ENCODE results near the gene CYTIP. TPM values are rescaled to one million over a fixed set of nuclear protein-coding genes. Genes with fewer than 3 reads are reported as not detected.
"Not testable (repeated sequence)": the region's sequence is repeated elsewhere in the genome, so short reads cannot be mapped to it uniquely, and the experiment has no call there.

The CYTIP gene
- total RNA-seq, 1 donor from 2014 or later, result 0.54 TPM

- Histone ChIP-seq H2AFZ (replicated peaks) (no peak overlapping the region), H4K20me1 (ENCODE audit: low read depth) (no peaks in the 10 kb centered on the region), H3K79me2 (ENCODE audit: low read depth) (no peaks in the 10 kb centered on the region), H3K4me2 (no peak overlapping the region), H3K36me3 (no peaks in the 10 kb centered on the region), H3K9ac (no peak overlapping the region), H3K27ac (no peak overlapping the region), H3K4me1 (no peaks in the 10 kb centered on the region), H3K4me3 (no peak overlapping the region), H3K27me3 (no peaks in the 10 kb centered on the region), H3F3A (ENCODE audit: low read depth) (no peaks in the 10 kb centered on the region), H3K9me3 (ENCODE audit: low read depth) (no peaks in the 10 kb centered on the region)
- Mint-ChIP-seq H3K27ac (no peak overlapping the region), H3K4me3 (no peak overlapping the region), H3K4me1 (no peaks in the 10 kb centered on the region), H3K27me3 (ENCODE audit: insufficient read depth, low read depth) (no peaks in the 10 kb centered on the region), H3K36me3 (no peaks in the 10 kb centered on the region), H3K9me3 (peaks cover 5% of the 10 kb centered on the region)
- TF ChIP-seq CTCF (IDR thresholded peaks at IDR 0.05), result no peak
- no peak for TF ChIP-seq EZH2 (IDR thresholded peaks at IDR 0.05)
- TF ChIP-seq EZH2phosphoT487 (IDR thresholded peaks at IDR 0.05), result no peak
- no peak for DNase-seq (ENCODE audit: low spot score)
Measured at GRCh38 chr2:157404363-157404762, 39.5 kb downstream of the CYTIP start.

- peak; percentile 3 for DNase-seq (ENCODE audit: low spot score)
- H3K4me3 ChIP-seq; H3K9ac ChIP-seq; H3K27me3 Mint-ChIP-seq (ENCODE audit: insufficient read depth, low read depth); H3K36me3 ChIP-seq; H3K9me3 Mint-ChIP-seq; H3K27ac Mint-ChIP-seq; H3K27me3 ChIP-seq; H3K9me3 ChIP-seq (ENCODE audit: low read depth); H3K36me3 Mint-ChIP-seq; H3K79me2 ChIP-seq (ENCODE audit: low read depth); H3K4me1 ChIP-seq; H3F3A ChIP-seq (ENCODE audit: low read depth); H3K4me3 Mint-ChIP-seq; H3K27ac ChIP-seq; H3K4me1 Mint-ChIP-seq; H4K20me1 ChIP-seq (ENCODE audit: low read depth); H3K4me2 ChIP-seq: not testable (repeated sequence)
- peak overlapping the region; percentile 34 for H2AFZ ChIP-seq (replicated peaks)
Measured at GRCh38 chr2:157402801-157403485, 40.9 kb downstream of the CYTIP start.

- H3K4me1 Mint-ChIP-seq, result no peaks in the 10 kb centered on the region
- Histone ChIP-seq H3K4me3 (no peak overlapping the region), H3K4me1 (no peaks in the 10 kb centered on the region), H3K27me3 (no peaks in the 10 kb centered on the region), H3K36me3 (no peaks in the 10 kb centered on the region), H3K79me2 (ENCODE audit: low read depth) (no peaks in the 10 kb centered on the region), H3K9me3 (ENCODE audit: low read depth) (no peaks in the 10 kb centered on the region), H3K27ac (no peak overlapping the region), H3F3A (ENCODE audit: low read depth) (no peaks in the 10 kb centered on the region), H3K4me2 (no peak overlapping the region), H4K20me1 (ENCODE audit: low read depth) (no peaks in the 10 kb centered on the region), H2AFZ (replicated peaks) (no peak overlapping the region), H3K9ac (no peak overlapping the region)
- no peak overlapping the region for H3K27ac Mint-ChIP-seq
- H3K27me3 Mint-ChIP-seq (ENCODE audit: insufficient read depth, low read depth), result no peaks in the 10 kb centered on the region
- no peak for TF ChIP-seq EZH2phosphoT487 (IDR thresholded peaks at IDR 0.05)
- no peak for TF ChIP-seq EZH2 (IDR thresholded peaks at IDR 0.05)
- no peak for TF ChIP-seq CTCF (IDR thresholded peaks at IDR 0.05)
- no peaks in the 10 kb centered on the region for H3K36me3 Mint-ChIP-seq
- DNase-seq (ENCODE audit: low spot score), result no peak
- H3K9me3 Mint-ChIP-seq, result peaks cover 2% of the 10 kb centered on the region
- no peak overlapping the region for H3K4me3 Mint-ChIP-seq
Measured at GRCh38 chr2:157395811-157396210, 48.1 kb downstream of the CYTIP start.

- no peaks in the 10 kb centered on the region for H3K27me3 Mint-ChIP-seq (ENCODE audit: insufficient read depth, low read depth)
- Histone ChIP-seq H3K4me1 (no peaks in the 10 kb centered on the region), H4K20me1 (ENCODE audit: low read depth) (no peaks in the 10 kb centered on the region), H3K9me3 (ENCODE audit: low read depth) (no peaks in the 10 kb centered on the region), H3K27ac (no peak overlapping the region), H3K4me2 (no peak overlapping the region), H3F3A (ENCODE audit: low read depth) (no peaks in the 10 kb centered on the region), H3K36me3 (no peaks in the 10 kb centered on the region), H3K4me3 (no peak overlapping the region), H2AFZ (replicated peaks) (no peak overlapping the region), H3K27me3 (no peaks in the 10 kb centered on the region), H3K79me2 (ENCODE audit: low read depth) (no peaks in the 10 kb centered on the region), H3K9ac (no peak overlapping the region)
- H3K36me3 Mint-ChIP-seq, result no peaks in the 10 kb centered on the region
- no peak for DNase-seq (ENCODE audit: low spot score)
- no peak overlapping the region for H3K4me3 Mint-ChIP-seq
- no peak overlapping the region for H3K27ac Mint-ChIP-seq
- H3K4me1 Mint-ChIP-seq, result no peaks in the 10 kb centered on the region
- no peaks in the 10 kb centered on the region for H3K9me3 Mint-ChIP-seq
- TF ChIP-seq EZH2phosphoT487 (IDR thresholded peaks at IDR 0.05) (no peak), EZH2 (IDR thresholded peaks at IDR 0.05) (no peak), CTCF (IDR thresholded peaks at IDR 0.05) (no peak)
Measured at GRCh38 chr2:157394928-157395327, 49.0 kb downstream of the CYTIP start.
